ENCODE results near the gene DDX54.

GRCh38 chr12:113224955-113225354, 39.7 kb upstream of the DDX54 start:
- TF ChIP-seq CTCF (IDR thresholded peaks at IDR 0.05) (no peak), EP300 (IDR thresholded peaks at IDR 0.05) (no peak), POLR2AphosphoS5 (IDR thresholded peaks at IDR 0.05) (no peak)
